ENCODE data around the gene IDI1.
"Not testable (repeated sequence)": the region's sequence is repeated elsewhere in the genome, so short reads cannot be mapped to it uniquely, and the experiment has no call there.

DNA sequence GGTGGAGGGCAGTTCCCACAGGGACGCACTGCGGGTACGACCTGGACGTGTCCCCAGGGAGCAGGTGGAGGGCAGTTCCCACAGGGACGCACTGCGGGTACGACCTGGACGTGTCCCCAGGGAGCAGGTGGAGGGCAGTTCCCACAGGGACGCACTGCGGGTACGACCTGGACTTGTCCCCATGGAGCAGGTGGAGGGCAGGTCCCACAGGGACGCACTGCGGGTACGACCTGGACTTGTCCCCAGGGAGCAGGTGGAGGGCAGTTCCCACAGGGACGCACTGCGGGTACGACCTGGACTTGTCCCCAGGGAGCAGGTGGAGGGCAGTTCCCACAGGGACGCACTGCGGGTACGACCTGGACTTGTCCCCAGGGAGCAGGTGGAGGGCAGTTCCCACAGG lies 10.2 kb downstream of the IDI1 start:
- not testable (repeated sequence) for TF ChIP-seq POLR2A, CTCF (IDR thresholded peaks at IDR 0.05)

All from uterus (tissue), 2 donors.